Measurements from ENCODE around the gene GSTCD. TPM values are rescaled to one million over a fixed set of nuclear protein-coding genes. Genes with fewer than 3 reads are reported as not detected.
A peak's percentile ranks its signal among the peaks of the same experiment; 100 is the strongest.

The GSTCD gene
- total RNA-seq, 1 donor from 2014 or later = 65.3 TPM

DNA sequence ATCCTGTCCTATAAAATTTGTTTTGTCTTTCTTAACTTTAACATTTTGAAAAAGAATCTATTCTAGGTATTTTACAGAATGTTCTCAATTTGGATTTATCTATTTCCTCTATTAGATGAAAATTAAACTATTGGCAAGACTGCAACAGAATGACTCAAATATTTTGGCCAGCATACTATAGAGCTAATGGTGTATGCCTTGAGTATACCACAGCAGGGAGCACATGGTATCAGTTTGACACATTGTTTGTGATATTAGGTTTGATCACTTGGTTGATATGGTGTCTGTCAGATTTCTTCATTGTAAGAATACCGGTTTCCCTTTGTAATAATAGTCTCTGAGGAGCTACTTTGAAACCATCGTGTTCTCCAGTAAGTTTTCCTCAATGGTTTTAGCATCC lies 98.9 kb downstream of the GSTCD start:
- no peaks in the 10 kb centered on the region for H3K36me3 ChIP-seq
- no peaks in the 10 kb centered on the region for H3K9me3 ChIP-seq (ENCODE audit: low read depth)
- Mint-ChIP-seq H3K9me3 (no peaks in the 10 kb centered on the region), H3K27me3 (ENCODE audit: insufficient read depth, low read depth) (peaks cover 2% of the 10 kb centered on the region), H3K4me3 (no peak overlapping the region), H3K4me1 (peaks cover 7% of the 10 kb centered on the region), H3K27ac (no peak overlapping the region), H3K36me3 (peaks cover 1% of the 10 kb centered on the region)
- no peak overlapping the region for H2AFZ ChIP-seq (replicated peaks)
- no peak overlapping the region for H3K4me3 ChIP-seq
- no peak overlapping the region for H3K4me2 ChIP-seq
- no peak for DNase-seq (ENCODE audit: low spot score)
- no peak overlapping the region for H3K9ac ChIP-seq
- H3F3A ChIP-seq (ENCODE audit: low read depth) = no peaks in the 10 kb centered on the region
- peaks cover 8% of the 10 kb centered on the region for H3K4me1 ChIP-seq
- TF ChIP-seq EZH2phosphoT487 (IDR thresholded peaks at IDR 0.05) = no peak
- TF ChIP-seq, protein P1, sequence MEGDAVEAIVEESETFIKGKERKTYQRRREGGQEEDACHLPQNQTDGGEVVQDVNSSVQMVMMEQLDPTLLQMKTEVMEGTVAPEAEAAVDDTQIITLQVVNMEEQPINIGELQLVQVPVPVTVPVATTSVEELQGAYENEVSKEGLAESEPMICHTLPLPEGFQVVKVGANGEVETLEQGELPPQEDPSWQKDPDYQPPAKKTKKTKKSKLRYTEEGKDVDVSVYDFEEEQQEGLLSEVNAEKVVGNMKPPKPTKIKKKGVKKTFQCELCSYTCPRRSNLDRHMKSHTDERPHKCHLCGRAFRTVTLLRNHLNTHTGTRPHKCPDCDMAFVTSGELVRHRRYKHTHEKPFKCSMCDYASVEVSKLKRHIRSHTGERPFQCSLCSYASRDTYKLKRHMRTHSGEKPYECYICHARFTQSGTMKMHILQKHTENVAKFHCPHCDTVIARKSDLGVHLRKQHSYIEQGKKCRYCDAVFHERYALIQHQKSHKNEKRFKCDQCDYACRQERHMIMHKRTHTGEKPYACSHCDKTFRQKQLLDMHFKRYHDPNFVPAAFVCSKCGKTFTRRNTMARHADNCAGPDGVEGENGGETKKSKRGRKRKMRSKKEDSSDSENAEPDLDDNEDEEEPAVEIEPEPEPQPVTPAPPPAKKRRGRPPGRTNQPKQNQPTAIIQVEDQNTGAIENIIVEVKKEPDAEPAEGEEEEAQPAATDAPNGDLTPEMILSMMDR (IDR thresholded peaks at IDR 0.05) = no peak
- no peak for TF ChIP-seq EZH2 (IDR thresholded peaks at IDR 0.05)
- peaks cover 3% of the 10 kb centered on the region for H4K20me1 ChIP-seq (ENCODE audit: low read depth)
- H3K27ac ChIP-seq = no peak overlapping the region
- no peaks in the 10 kb centered on the region for H3K79me2 ChIP-seq (ENCODE audit: low read depth)
- H3K27me3 ChIP-seq = no peaks in the 10 kb centered on the region

DNA sequence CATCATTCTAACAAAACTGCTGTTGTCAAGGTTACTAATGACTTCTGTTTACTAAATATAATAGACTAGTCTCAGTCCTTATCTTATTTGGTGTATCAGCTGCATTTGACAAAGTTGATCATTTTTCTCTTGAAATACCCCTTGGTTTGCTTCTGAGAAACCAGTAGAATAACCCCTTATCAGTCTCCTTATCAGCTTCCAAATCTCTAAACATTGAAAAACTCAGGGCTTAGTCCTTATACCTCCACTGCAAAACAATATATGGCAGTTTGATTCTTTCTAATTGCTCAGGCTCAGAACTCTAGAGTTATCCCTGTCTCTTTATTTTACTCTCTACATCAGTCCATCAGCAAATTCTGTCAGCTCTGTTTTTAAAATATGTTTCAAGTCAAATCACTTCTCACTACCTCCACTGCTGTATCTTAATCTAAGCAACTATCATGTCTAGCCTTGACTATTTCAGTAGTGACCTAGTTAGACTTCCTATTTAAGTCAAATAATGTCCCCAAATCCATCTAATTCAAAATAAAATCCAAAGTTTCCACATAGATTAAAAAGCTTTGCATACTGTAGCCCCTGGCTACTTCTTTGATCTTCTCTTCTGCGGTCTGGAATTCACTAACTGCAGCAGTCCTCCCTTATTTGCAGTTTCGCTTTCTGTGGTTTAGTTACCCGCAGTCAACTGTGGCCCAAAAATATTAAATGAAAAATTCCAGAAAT lies 99.6 kb downstream of the GSTCD start:
- Histone ChIP-seq H3K79me2 (ENCODE audit: low read depth) (no peaks in the 10 kb centered on the region), H3K4me1 (peaks cover 8% of the 10 kb centered on the region), H3K4me2 (no peak overlapping the region), H3K9ac (no peak overlapping the region), H4K20me1 (ENCODE audit: low read depth) (peaks cover 3% of the 10 kb centered on the region), H3K4me3 (no peak overlapping the region), H3K9me3 (ENCODE audit: low read depth) (no peaks in the 10 kb centered on the region), H3K27ac (no peak overlapping the region), H2AFZ (replicated peaks) (no peak overlapping the region), H3F3A (ENCODE audit: low read depth) (no peaks in the 10 kb centered on the region), H3K36me3 (no peaks in the 10 kb centered on the region), H3K27me3 (no peaks in the 10 kb centered on the region)
- H3K36me3 Mint-ChIP-seq = peaks cover 1% of the 10 kb centered on the region
- no peak for TF ChIP-seq EZH2phosphoT487 (IDR thresholded peaks at IDR 0.05)
- no peaks in the 10 kb centered on the region for H3K9me3 Mint-ChIP-seq
- H3K27me3 Mint-ChIP-seq (ENCODE audit: insufficient read depth, low read depth) = peaks cover 2% of the 10 kb centered on the region
- H3K27ac Mint-ChIP-seq = peak overlapping the region; percentile 20
- H3K4me3 Mint-ChIP-seq = no peak overlapping the region
- peaks cover 7% of the 10 kb centered on the region for H3K4me1 Mint-ChIP-seq
- no peak for DNase-seq (ENCODE audit: low spot score)

DNA sequence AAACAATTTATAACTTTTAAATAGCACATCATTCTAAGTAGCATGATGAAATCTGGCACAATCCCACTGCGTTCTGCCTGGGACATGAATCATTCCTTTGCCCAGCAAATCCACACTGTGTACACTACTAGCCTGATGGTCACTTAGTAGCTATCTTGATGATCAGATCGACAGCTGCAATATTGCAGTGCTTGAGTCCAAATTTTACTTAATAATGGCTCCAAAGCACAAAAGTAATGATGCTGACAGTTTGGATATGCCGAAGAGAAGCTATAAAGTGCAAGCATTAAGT lies 100.1 kb downstream of the GSTCD start:
- Mint-ChIP-seq H3K9me3 (no peaks in the 10 kb centered on the region), H3K4me3 (no peak overlapping the region), H3K27ac (no peak overlapping the region), H3K27me3 (ENCODE audit: insufficient read depth, low read depth) (peaks cover 2% of the 10 kb centered on the region), H3K4me1 (peaks cover 7% of the 10 kb centered on the region), H3K36me3 (peaks cover 4% of the 10 kb centered on the region)
- no peak overlapping the region for H3K9ac ChIP-seq
- H3K4me1 ChIP-seq = peaks cover 8% of the 10 kb centered on the region
- H3K36me3 ChIP-seq = no peaks in the 10 kb centered on the region
- H3F3A ChIP-seq (ENCODE audit: low read depth) = no peaks in the 10 kb centered on the region
- no peak overlapping the region for H3K4me2 ChIP-seq
- no peaks in the 10 kb centered on the region for H3K27me3 ChIP-seq
- no peaks in the 10 kb centered on the region for H3K9me3 ChIP-seq (ENCODE audit: low read depth)
- TF ChIP-seq, protein P1 (IDR thresholded peaks at IDR 0.05) = no peak
- no peak for TF ChIP-seq EZH2phosphoT487 (IDR thresholded peaks at IDR 0.05)
- no peak overlapping the region for H3K4me3 ChIP-seq
- peaks cover 3% of the 10 kb centered on the region for H4K20me1 ChIP-seq (ENCODE audit: low read depth)
- no peak overlapping the region for H2AFZ ChIP-seq (replicated peaks)
- DNase-seq (ENCODE audit: low spot score) = no peak
- H3K27ac ChIP-seq = no peak overlapping the region
- H3K79me2 ChIP-seq (ENCODE audit: low read depth) = no peaks in the 10 kb centered on the region

DNA sequence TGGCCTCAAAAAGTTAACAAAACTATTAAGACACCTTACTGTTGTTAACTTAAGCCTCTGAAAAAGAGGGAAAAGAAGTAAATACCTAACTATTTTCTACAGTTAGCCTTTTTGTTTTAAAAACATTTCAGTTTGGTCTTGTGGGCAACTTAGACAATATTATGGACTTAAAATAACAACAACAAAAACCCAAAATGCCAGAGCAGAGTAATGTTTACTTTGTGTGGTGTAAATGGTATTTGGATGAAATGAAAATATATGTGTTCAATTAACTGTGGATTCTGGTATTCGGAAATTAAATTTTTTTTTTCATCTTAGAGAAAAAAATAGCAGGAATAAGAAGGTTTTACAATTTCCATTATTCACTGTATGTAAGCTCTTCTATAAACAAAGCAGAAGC lies 107.1 kb downstream of the GSTCD start:
- Histone ChIP-seq H2AFZ (replicated peaks) (no peak overlapping the region), H3F3A (ENCODE audit: low read depth) (no peaks in the 10 kb centered on the region), H3K9ac (no peak overlapping the region), H4K20me1 (ENCODE audit: low read depth) (no peaks in the 10 kb centered on the region), H3K27me3 (no peaks in the 10 kb centered on the region), H3K4me2 (no peak overlapping the region), H3K9me3 (ENCODE audit: low read depth) (no peaks in the 10 kb centered on the region), H3K27ac (no peak overlapping the region), H3K79me2 (ENCODE audit: low read depth) (no peaks in the 10 kb centered on the region), H3K36me3 (no peaks in the 10 kb centered on the region), H3K4me3 (no peak overlapping the region), H3K4me1 (peaks cover 22% of the 10 kb centered on the region)
- peaks cover 4% of the 10 kb centered on the region for H3K36me3 Mint-ChIP-seq
- H3K27me3 Mint-ChIP-seq (ENCODE audit: insufficient read depth, low read depth) = peaks cover 2% of the 10 kb centered on the region
- H3K27ac Mint-ChIP-seq = no peak overlapping the region
- H3K4me1 Mint-ChIP-seq = peaks cover 2% of the 10 kb centered on the region
- H3K4me3 Mint-ChIP-seq = no peak overlapping the region
- TF ChIP-seq EZH2phosphoT487 (IDR thresholded peaks at IDR 0.05) = no peak
- TF ChIP-seq, protein P1 (IDR thresholded peaks at IDR 0.05) = no peak
- no peak for TF ChIP-seq EZH2 (IDR thresholded peaks at IDR 0.05)
- no peak for DNase-seq (ENCODE audit: low spot score)
- no peaks in the 10 kb centered on the region for H3K9me3 Mint-ChIP-seq

All from neural progenitor cell (in vitro differentiated cells).